C4-2B (cell line): Measurements from ENCODE around the gene SMIM20.

Experiments used
- ZFX ChIP-seq: fragments of 450-650 bp; IDR thresholded peaks from 2 replicates; pipeline ENCODE4 v1.6.1; 2017
- TF ChIP-seq, protein P1 (sequence below): fragments of 450-650 bp; conservative IDR thresholded peaks from 2 replicates; pipeline ENCODE4 v1.5.1; 2017; ENCODE audit warnings: mild to moderate bottlenecking

DNA sequence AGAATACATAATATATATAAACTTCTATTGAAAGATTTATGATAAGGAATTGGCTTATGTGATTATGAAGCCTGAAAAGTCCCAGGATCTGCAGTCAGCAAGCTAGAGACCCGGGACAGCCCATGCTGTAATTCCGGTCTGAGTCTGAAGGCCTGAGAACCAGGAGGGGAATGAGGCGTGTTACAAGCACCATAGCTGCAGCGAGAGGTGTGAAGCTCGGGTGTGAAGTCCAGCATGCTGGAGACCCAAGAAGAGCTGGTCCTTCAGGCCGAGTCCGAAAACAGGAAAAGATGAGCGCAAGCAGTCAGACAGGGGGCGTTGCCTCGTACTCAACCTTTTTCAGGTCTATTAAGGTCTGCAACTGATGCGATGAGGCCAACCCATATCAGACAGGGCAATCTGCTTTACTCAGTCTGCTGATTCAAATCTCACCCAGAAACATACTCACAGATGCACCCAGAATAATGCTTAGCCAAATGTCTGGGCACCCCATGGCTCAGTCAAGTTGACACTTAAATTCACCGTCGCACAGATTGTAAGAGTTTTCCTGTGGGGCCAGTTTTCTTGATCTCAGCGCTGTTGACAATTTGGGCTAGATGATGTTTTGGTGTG, 40.4 kb downstream of the SMIM20 start:
- TF ChIP-seq, protein P1, sequence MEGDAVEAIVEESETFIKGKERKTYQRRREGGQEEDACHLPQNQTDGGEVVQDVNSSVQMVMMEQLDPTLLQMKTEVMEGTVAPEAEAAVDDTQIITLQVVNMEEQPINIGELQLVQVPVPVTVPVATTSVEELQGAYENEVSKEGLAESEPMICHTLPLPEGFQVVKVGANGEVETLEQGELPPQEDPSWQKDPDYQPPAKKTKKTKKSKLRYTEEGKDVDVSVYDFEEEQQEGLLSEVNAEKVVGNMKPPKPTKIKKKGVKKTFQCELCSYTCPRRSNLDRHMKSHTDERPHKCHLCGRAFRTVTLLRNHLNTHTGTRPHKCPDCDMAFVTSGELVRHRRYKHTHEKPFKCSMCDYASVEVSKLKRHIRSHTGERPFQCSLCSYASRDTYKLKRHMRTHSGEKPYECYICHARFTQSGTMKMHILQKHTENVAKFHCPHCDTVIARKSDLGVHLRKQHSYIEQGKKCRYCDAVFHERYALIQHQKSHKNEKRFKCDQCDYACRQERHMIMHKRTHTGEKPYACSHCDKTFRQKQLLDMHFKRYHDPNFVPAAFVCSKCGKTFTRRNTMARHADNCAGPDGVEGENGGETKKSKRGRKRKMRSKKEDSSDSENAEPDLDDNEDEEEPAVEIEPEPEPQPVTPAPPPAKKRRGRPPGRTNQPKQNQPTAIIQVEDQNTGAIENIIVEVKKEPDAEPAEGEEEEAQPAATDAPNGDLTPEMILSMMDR, result no peak
- TF ChIP-seq ZFX, result no peak
